HG03064 (cell line): Measurements from ENCODE around the gene CYP4Z1.
"Not testable (repeated sequence)": the region's sequence is repeated elsewhere in the genome, so short reads cannot be mapped to it uniquely, and the experiment has no call there.

Source experiments
- ATAC-seq: cut with Tn5 transposase; IDR thresholded peaks from one replicate; pipeline ENCODE4 v1.9.1; 2021; ENCODE audit warnings: low read depth; ENCODE audit not compliant: unreplicated experiment

Gene CYP4Z1

GRCh38 chr1:47067097-47067594 is at the start of gene CYP4Z1:
Gene CYP4Z1 (plus strand): TSS chr1:47067231. CDS start chr1:47067491, 260 bp downstream.
- no peak for ATAC-seq

- ATAC-seq = no peak
These were observed 46.0 kb upstream of the CYP4Z1 start for GRCh38 chr1:47021070-47021469.

GRCh38 chr1:47023268-47024140 is 43.5 kb upstream of the CYP4Z1 start, which contains the start of gene CYP4X1:
Gene CYP4X1 (plus strand): TSS chr1:47023669. CDS start chr1:47023818, 149 bp downstream.
- no peak for ATAC-seq

- no peak for ATAC-seq
These were observed 42.8 kb upstream of the CYP4Z1 start for GRCh38 chr1:47024141-47024801.

GRCh38 chr1:47030170-47030805 is 36.7 kb upstream of the CYP4Z1 start:
- no peak for ATAC-seq

GRCh38 chr1:47031059-47031458 is 36.0 kb upstream of the CYP4Z1 start:
- ATAC-seq = no peak

GRCh38 chr1:47031585-47031984 is 35.4 kb upstream of the CYP4Z1 start:
- ATAC-seq = no peak

GRCh38 chr1:47036764-47037163 is 30.3 kb upstream of the CYP4Z1 start:
- no peak for ATAC-seq

GRCh38 chr1:47059376-47059775 is 7.7 kb upstream of the CYP4Z1 start:
- ATAC-seq = no peak

- not testable (repeated sequence) for ATAC-seq
These were observed 2.0 kb downstream of the CYP4Z1 start for GRCh38 chr1:47069080-47069479.

GRCh38 chr1:47069509-47069908 is 2.5 kb downstream of the CYP4Z1 start:
- not testable (repeated sequence) for ATAC-seq

- not testable (repeated sequence) for ATAC-seq
These were observed 22.3 kb downstream of the CYP4Z1 start for GRCh38 chr1:47089356-47089755.

GRCh38 chr1:47091476-47091875 is 24.4 kb downstream of the CYP4Z1 start:
- ATAC-seq = not testable (repeated sequence)

- ATAC-seq = no peak
These were observed 37.8 kb downstream of the CYP4Z1 start for GRCh38 chr1:47104816-47105215.

- no peak for ATAC-seq
These were observed 39.8 kb downstream of the CYP4Z1 start for GRCh38 chr1:47106792-47107191.

- not testable (repeated sequence) for ATAC-seq
These were observed 41.0 kb downstream of the CYP4Z1 start for GRCh38 chr1:47107851-47108574.

- not testable (repeated sequence) for ATAC-seq
These were observed 42.5 kb downstream of the CYP4Z1 start for GRCh38 chr1:47109482-47109881.

GRCh38 chr1:47113178-47113577 is 46.1 kb downstream of the CYP4Z1 start:
- ATAC-seq = no peak

GRCh38 chr1:47121039-47121438 is 54.0 kb downstream of the CYP4Z1 start:
- ATAC-seq = not testable (repeated sequence)

GRCh38 chr1:47124834-47125233 is 57.8 kb downstream of the CYP4Z1 start:
- ATAC-seq = not testable (repeated sequence)
